K562 (cell line): ENCODE results near the gene SPINT2. TPM values are rescaled to one million over a fixed set of nuclear protein-coding genes. Genes with fewer than 3 reads are reported as not detected.

ENCODE experiments used
- DNMT1 ChIP-seq: fragments of 450-650 bp; IDR thresholded peaks from 2 replicates; pipeline ENCODE4 v1.6.1; 2016; ENCODE audit warnings: antibody characterized with exemption, mild to moderate bottlenecking
- EHMT2 ChIP-seq: fragments of 450-650 bp; IDR thresholded peaks from 2 replicates; pipeline ENCODE4 v1.6.1; 2018; ENCODE audit warnings: antibody characterized with exemption
- KDM5B ChIP-seq: fragments of 200-600 bp; sonication (generic); IDR thresholded peaks from 2 replicates; pipeline ENCODE4 v1.6.1; 2012; ENCODE audit warnings: low read depth, mild to moderate bottlenecking, moderate library complexity, low read length, control low read depth, inconsistent platforms; ENCODE audit not compliant: insufficient replicate concordance
- LCOR ChIP-seq: sonication (generic); formaldehyde crosslinking; IDR thresholded peaks from 2 replicates; pipeline ENCODE4 v1.8.0; 2022; ENCODE audit warnings: mild to moderate bottlenecking, missing genetic modification reagents
- MAZ ChIP-seq, 2 experiments: fragments of 450-650 bp in 1 of 2; sonication (generic) in 1 of 2; formaldehyde crosslinking; IDR thresholded peaks in 1 of 2; conservative IDR thresholded peaks in 1 of 2; 2 replicates each; pipeline versions ENCODE4 v1.4.0 to v1.5.0; 2020; ENCODE audit warnings: mild to moderate bottlenecking in 1 of 2, missing genetic modification reagents in 1 of 2
- NCOR1 ChIP-seq: fragments of 450-650 bp; IDR thresholded peaks from 2 replicates; pipeline ENCODE4 v1.6.1; 2016; ENCODE audit warnings: mild to moderate bottlenecking, moderate library complexity
- NELFE ChIP-seq: IDR thresholded peaks from 2 replicates; pipeline ENCODE4 v1.6.1; 2011; ENCODE audit warnings: mild to moderate bottlenecking; ENCODE audit not compliant: insufficient read depth, insufficient read length
- SAP30 ChIP-seq: fragments of 200-600 bp; sonication (generic); IDR thresholded peaks from 2 replicates; pipeline ENCODE4 v1.6.1; 2012; ENCODE audit warnings: borderline replicate concordance, low read depth, mild to moderate bottlenecking, moderate library complexity, low read length, control low read depth, inconsistent platforms; ENCODE audit not compliant: insufficient read depth, poor library complexity, severe bottlenecking
- SMARCA4 ChIP-seq: fragments of 450-650 bp; IDR thresholded peaks from 2 replicates; pipeline ENCODE4 v1.6.1; 2016
- STAT5A ChIP-seq: IDR thresholded peaks from 2 replicates; pipeline ENCODE4 v1.6.1; 2012; ENCODE audit warnings: low read length, inconsistent platforms, borderline replicate concordance
- TOE1 ChIP-seq, 2 experiments: fragments of 450-650 bp in 1 of 2; sonication (generic) in 1 of 2; formaldehyde crosslinking in 1 of 2; IDR thresholded peaks; 2 replicates each; pipeline versions ENCODE4 v1.7.1 to v1.8.0; 2016 to 2022; ENCODE audit warnings: borderline replicate concordance in 2 of 2, mild to moderate bottlenecking in 2 of 2, antibody characterized with exemption in 1 of 2, inconsistent platforms in 1 of 2, low read depth in 1 of 2, missing genetic modification reagents in 1 of 2, moderate library complexity in 1 of 2
- polyA plus RNA-seq, 8 experiments: library from polyadenylated mRNA; depleted of rRNA in 4 of 8; stranded (reverse) in 5 of 8; unstranded in 3 of 8; fragments of >200 nt; fragmentation: Nextera tagmentation in 2 of 8; fragmentation: Illumina TruSeq in 1 of 8; extraction: Ambion mirVana in 2 of 8; extraction: Trizol in 1 of 8; gene quantifications; 2 replicates each; pipeline versions ENCODE4 v1.2.1 to v1.2.3, GENCODE V29; 2011 to 2014; ENCODE audit warnings: inconsistent platforms in 1 of 8, missing spikeins in 1 of 8
- total RNA-seq, 7 experiments: library from RNA; depleted of rRNA in 6 of 7; stranded (reverse); fragments of >200 nt in 6 of 7; fragmentation: Illumina TruSeq in 2 of 7; extraction: Trizol in 2 of 7; gene quantifications; 2 replicates each; pipeline versions ENCODE4 v1.2.1 to v1.2.3, GENCODE V29; 2011 to 2021; ENCODE audit warnings: low replicate concordance in 1 of 7
- TF ChIP-seq, protein P1 (sequence below), 2 experiments: fragments of 450-650 bp; IDR thresholded peaks; 2 replicates each; pipeline ENCODE4 v1.6.1; 2018; ENCODE audit warnings: mild to moderate bottlenecking in 2 of 2, low read depth in 1 of 2; ENCODE audit not compliant: partially characterized antibody in 2 of 2
- TF ChIP-seq, protein P2 (sequence below): fragments of 150-350 bp; IDR thresholded peaks from 2 replicates; pipeline ENCODE4 v1.6.1; 2014; ENCODE audit warnings: low read depth, mild to moderate bottlenecking, low read length, borderline replicate concordance
- TF ChIP-seq, protein P3 (sequence below), 2 experiments: fragments of 450-650 bp; conservative IDR thresholded peaks; 2 replicates each; pipeline ENCODE4 v1.6.1; 2017; ENCODE audit warnings: mild to moderate bottlenecking in 2 of 2, moderate library complexity in 2 of 2

SPINT2 gene
- total and polyA plus RNA-seq, 9 of the 15 experiments (the other 6 are each of a cell fraction or from before 2014, with no cell fraction given), result 0.65 to 4.5 (median 3.4) TPM

DNA sequence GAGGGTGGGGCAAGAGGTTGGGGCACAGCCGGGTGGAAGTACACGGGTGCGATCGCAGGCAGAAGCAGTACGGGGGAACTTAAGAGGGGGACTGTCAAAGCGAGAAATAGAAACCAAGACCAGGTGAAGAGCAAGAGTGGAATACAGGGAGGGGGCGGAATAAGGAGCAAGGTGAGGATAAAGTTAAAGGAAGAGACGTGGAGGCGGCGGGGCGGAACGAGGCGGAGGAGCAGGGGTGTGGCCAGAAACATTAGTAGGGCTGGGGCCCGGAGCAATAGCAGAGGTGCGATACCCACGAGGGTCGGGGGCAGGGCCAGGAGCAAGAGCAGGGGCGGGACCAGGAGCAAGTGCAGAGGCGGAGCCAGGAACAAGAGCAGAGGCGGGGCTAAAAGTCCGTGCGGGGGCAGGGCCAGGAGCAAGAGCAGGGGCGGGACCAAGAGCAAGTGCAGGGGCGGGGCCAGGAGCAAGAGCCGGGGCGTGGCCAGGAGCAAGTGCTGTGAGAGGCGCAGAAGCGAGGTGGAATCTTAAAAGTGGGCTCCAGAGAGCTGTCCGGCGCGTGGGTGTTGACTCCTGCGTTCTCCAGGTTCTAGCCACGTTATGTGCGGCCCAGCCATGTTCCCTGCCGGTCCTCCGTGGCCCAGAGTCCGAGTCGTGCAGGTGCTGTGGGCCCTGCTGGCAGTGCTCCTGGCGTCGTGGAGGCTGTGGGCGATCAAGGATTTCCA, 72.4 kb downstream of the SPINT2 start (continued):
- peak in 1 of 2 experiments; percentile 21; a peak in 1 of 4 replicates for TF ChIP-seq MAZ (CRISPR knock-in tag; conservative IDR thresholded peaks at IDR 0.05 in 1 of 2, IDR thresholded peaks at IDR 0.05 in 1 of 2)
- no peak; the same call in 1 of the 2 replicates for TF ChIP-seq EHMT2
- TF ChIP-seq, protein P1, sequence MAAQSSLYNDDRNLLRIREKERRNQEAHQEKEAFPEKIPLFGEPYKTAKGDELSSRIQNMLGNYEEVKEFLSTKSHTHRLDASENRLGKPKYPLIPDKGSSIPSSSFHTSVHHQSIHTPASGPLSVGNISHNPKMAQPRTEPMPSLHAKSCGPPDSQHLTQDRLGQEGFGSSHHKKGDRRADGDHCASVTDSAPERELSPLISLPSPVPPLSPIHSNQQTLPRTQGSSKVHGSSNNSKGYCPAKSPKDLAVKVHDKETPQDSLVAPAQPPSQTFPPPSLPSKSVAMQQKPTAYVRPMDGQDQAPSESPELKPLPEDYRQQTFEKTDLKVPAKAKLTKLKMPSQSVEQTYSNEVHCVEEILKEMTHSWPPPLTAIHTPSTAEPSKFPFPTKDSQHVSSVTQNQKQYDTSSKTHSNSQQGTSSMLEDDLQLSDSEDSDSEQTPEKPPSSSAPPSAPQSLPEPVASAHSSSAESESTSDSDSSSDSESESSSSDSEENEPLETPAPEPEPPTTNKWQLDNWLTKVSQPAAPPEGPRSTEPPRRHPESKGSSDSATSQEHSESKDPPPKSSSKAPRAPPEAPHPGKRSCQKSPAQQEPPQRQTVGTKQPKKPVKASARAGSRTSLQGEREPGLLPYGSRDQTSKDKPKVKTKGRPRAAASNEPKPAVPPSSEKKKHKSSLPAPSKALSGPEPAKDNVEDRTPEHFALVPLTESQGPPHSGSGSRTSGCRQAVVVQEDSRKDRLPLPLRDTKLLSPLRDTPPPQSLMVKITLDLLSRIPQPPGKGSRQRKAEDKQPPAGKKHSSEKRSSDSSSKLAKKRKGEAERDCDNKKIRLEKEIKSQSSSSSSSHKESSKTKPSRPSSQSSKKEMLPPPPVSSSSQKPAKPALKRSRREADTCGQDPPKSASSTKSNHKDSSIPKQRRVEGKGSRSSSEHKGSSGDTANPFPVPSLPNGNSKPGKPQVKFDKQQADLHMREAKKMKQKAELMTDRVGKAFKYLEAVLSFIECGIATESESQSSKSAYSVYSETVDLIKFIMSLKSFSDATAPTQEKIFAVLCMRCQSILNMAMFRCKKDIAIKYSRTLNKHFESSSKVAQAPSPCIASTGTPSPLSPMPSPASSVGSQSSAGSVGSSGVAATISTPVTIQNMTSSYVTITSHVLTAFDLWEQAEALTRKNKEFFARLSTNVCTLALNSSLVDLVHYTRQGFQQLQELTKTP (IDR thresholded peaks at IDR 0.05; ENCODE audit: low read depth in 1 of 2, partially characterized antibody in 2 of 2), result peak in 1 of 2 experiments; percentile 33
- TF ChIP-seq SMARCA4, result peak; percentile 41; the same call in 1 of the 2 replicates
- TF ChIP-seq TOE1 (IDR thresholded peaks at IDR 0.05; ENCODE audit: borderline replicate concordance), result peak; percentile 69; the same call in 1 of the 2 replicates
- no peak for TF ChIP-seq TOE1 (CRISPR knock-in tag; IDR thresholded peaks at IDR 0.05; ENCODE audit: borderline replicate concordance, low read depth)
- TF ChIP-seq NCOR1, result no peak
- TF ChIP-seq NELFE, result no peak
- TF ChIP-seq LCOR (CRISPR knock-in tag), result peak; percentile 39; the same call in 1 of the 2 replicates
- TF ChIP-seq SAP30, result peak; percentile 69
- TF ChIP-seq, protein P2, sequence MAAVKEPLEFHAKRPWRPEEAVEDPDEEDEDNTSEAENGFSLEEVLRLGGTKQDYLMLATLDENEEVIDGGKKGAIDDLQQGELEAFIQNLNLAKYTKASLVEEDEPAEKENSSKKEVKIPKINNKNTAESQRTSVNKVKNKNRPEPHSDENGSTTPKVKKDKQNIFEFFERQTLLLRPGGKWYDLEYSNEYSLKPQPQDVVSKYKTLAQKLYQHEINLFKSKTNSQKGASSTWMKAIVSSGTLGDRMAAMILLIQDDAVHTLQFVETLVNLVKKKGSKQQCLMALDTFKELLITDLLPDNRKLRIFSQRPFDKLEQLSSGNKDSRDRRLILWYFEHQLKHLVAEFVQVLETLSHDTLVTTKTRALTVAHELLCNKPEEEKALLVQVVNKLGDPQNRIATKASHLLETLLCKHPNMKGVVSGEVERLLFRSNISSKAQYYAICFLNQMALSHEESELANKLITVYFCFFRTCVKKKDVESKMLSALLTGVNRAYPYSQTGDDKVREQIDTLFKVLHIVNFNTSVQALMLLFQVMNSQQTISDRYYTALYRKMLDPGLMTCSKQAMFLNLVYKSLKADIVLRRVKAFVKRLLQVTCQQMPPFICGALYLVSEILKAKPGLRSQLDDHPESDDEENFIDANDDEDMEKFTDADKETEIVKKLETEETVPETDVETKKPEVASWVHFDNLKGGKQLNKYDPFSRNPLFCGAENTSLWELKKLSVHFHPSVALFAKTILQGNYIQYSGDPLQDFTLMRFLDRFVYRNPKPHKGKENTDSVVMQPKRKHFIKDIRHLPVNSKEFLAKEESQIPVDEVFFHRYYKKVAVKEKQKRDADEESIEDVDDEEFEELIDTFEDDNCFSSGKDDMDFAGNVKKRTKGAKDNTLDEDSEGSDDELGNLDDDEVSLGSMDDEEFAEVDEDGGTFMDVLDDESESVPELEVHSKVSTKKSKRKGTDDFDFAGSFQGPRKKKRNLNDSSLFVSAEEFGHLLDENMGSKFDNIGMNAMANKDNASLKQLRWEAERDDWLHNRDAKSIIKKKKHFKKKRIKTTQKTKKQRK, result no peak
- peak; percentile 92; the same call in 1 of the 2 replicates for TF ChIP-seq DNMT1
- peak; percentile 14 for TF ChIP-seq KDM5B
- TF ChIP-seq, protein P3, sequence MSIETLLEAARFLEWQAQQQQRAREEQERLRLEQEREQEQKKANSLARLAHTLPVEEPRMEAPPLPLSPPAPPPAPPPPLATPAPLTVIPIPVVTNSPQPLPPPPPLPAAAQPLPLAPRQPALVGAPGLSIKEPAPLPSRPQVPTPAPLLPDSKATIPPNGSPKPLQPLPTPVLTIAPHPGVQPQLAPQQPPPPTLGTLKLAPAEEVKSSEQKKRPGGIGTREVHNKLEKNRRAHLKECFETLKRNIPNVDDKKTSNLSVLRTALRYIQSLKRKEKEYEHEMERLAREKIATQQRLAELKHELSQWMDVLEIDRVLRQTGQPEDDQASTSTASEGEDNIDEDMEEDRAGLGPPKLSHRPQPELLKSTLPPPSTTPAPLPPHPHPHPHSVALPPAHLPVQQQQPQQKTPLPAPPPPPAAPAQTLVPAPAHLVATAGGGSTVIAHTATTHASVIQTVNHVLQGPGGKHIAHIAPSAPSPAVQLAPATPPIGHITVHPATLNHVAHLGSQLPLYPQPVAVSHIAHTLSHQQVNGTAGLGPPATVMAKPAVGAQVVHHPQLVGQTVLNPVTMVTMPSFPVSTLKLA (conservative IDR thresholded peaks at IDR 0.05), result peak; percentile 69 to 89
- no peak for TF ChIP-seq STAT5A
